Calu3 (cell line): ENCODE data around the gene GASK1A. TPM values are rescaled to one million over a fixed set of nuclear protein-coding genes. Genes with fewer than 3 reads are reported as not detected.

ENCODE experiments used
- BruUV-seq: library from RNA; stranded (reverse); fragments of 400-500 nt; replicated peaks from 2 replicates; lab custom pipeline; 2021; lab: Mats Ljungman, UMichigan
- CTCF ChIA-PET: fragments of 300-600 bp; sonication (Branson Sonifier 250); formaldehyde crosslinking; loops from one replicate; lab custom pipeline; 2022; ENCODE audit warnings: antibody characterized with exemption; lab: Charles Lee
- DNase-seq: peaks from one replicate; pipeline ENCODE4 v3.0.0; 2022
- H3K27ac Mint-ChIP-seq: one replicate; pipeline ENCODE4 v1.8.0; 2022; ENCODE audit warnings: mixed read lengths; ENCODE audit not compliant: unreplicated experiment
- H3K27me3 Mint-ChIP-seq: one replicate; pipeline ENCODE4 v1.8.0; 2022; ENCODE audit warnings: mixed read lengths; ENCODE audit not compliant: unreplicated experiment
- H3K36me3 Mint-ChIP-seq: one replicate; pipeline ENCODE4 v1.8.0; 2022; ENCODE audit warnings: mild to moderate bottlenecking, moderate library complexity, mixed read lengths; ENCODE audit not compliant: insufficient read depth, unreplicated experiment
- H3K4me1 Mint-ChIP-seq: one replicate; pipeline ENCODE4 v1.8.0; 2022; ENCODE audit warnings: mild to moderate bottlenecking, low read depth, mixed read lengths; ENCODE audit not compliant: unreplicated experiment
- H3K4me3 Mint-ChIP-seq: one replicate; pipeline ENCODE4 v1.8.0; 2022; ENCODE audit warnings: mild to moderate bottlenecking, low read depth, moderate library complexity, mixed read lengths; ENCODE audit not compliant: unreplicated experiment
- H3K9me3 Mint-ChIP-seq: one replicate; pipeline ENCODE4 v1.8.0; 2022; ENCODE audit warnings: low read depth, mixed read lengths; ENCODE audit not compliant: unreplicated experiment
- CTCF ChIP-seq: fragments of 200-600 bp; IDR thresholded peaks from one replicate; pipeline ENCODE4 v1.8.0; 2022; ENCODE audit warnings: antibody characterized with exemption; ENCODE audit not compliant: unreplicated experiment
- intact Hi-C: fragments of 100-400 bp; cut with micrococcal nuclease; formaldehyde crosslinking; loops from one replicate; pipeline ENCODE4 v1.10.0; 2022; ENCODE audit not compliant: unreplicated experiment
- total RNA-seq: library from RNA; stranded (reverse); gene quantifications from 2 replicates; pipeline ENCODE4 v1.2.3, GENCODE V29; 2022

The GASK1A gene
- total RNA-seq, 1 experiment from 2014 or later, result 2.3 TPM

- Mint-ChIP-seq H3K9me3 (no peaks in the 10 kb centered on the region), H3K27me3 (no peaks in the 10 kb centered on the region), H3K27ac (no peak overlapping the region), H3K4me1 (peaks cover 7% of the 10 kb centered on the region), H3K36me3 (peaks cover 14% of the 10 kb centered on the region), H3K4me3 (no peak overlapping the region)
- no peak for TF ChIP-seq CTCF
- intact Hi-C loops, result no loop called here
- CTCF ChIA-PET, result no interaction called here
- no TSS peak for BruUV-seq
- DNase-seq, result no peak
Measured at GRCh38 chr3:43104039-43104438, 124.9 kb downstream of the GASK1A start.

DNA sequence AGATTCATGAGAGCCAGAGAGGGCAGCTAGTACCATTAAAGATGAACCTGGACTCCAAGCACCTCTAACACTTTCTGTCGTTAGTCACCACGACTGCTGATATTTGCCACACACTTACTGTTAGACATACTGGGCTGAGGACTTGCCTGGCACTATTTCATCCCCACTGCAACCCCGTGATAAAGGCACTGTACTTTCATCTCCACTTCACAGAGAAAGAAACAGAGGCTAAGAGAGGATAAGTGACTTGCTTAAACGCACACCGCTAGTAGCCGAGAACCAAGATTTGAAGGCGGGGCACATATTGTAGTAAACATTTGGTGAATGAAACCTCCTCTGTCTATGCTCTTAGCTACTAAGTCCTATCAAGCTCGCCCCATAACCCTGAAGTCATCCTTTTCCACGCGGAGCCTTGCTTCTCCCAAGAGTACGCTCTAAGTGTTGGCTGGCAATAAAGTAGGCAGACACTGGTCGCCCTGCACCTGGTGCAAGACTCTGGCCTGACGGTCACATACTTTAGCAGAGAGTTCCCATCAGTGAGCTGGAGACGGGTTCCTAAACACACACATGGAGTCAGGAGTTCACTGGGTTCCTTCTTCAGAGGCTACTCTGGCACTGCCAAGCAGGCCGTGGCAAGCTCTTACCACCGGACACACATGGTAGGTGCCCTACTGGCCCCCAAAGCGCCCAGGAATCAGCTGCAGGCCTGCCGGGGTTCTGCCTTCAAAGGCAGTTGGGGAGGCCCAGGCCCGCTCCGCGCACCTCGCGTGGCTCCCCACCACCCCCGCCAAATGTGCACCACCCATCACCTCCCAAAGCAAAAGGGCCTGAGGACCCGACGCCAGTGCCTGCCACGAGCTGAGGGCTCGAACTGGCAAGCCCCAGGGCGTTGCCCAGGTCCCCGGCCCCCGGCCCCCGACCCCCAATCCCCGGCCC, 125.8 kb downstream of the GASK1A start:
- peak overlapping the region; percentile 77 for H3K4me3 Mint-ChIP-seq
- no peaks in the 10 kb centered on the region for H3K9me3 Mint-ChIP-seq
- no TSS peak for BruUV-seq
- intact Hi-C loops, result no loop called here
- no peak for TF ChIP-seq CTCF
- peaks cover 14% of the 10 kb centered on the region for H3K36me3 Mint-ChIP-seq
- peaks cover 7% of the 10 kb centered on the region for H3K4me1 Mint-ChIP-seq
- peak; percentile 4 for DNase-seq
- H3K27ac Mint-ChIP-seq, result no peak overlapping the region
- no peaks in the 10 kb centered on the region for H3K27me3 Mint-ChIP-seq
- CTCF ChIA-PET, result interaction anchor here (0.6 kb wide), 1 partner anchor 297 kb away, joined by 5 read pairs; no protein-coding TSS in a partner anchor

DNA sequence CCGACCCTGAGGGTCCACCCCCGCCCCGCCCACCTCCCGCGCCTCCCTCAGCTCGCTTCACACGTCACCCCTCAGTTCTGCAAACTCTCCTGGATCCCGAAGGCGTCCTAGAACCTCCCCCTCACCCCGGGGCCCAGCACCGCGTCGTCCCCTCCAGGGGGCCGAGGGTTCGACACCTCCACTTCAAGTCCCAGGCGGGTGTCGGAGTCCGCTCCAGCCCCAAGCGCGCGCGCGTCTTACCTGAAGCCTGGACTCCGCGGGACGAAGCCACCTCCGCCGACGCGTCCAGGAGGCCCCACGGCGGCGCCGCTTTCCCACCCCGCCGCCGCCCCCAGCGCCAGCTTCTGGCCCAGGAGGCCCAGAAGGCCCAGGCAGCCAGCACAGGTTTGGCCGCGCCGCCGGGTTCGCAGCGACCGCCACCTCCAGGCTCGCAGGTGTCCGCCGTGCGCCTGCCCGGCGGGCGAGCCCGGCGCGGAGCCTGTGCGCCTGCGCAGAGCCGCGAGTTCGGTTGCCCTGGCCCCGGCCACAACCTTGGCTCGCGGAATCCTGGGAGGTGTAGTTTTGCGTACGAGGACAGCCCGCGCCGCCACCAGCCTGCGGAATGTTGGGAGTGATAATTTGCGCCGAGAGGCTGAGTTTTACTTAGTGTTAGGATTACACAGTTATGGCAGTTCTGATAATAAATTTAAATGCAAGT, 126.6 kb downstream of the GASK1A start, which contains the start of gene POMGNT2:
TSS of gene POMGNT2 (minus strand) at position 484 of the 697 bp plus-strand sequence. CDS start 24,648 bp downstream, outside the sequence.
- H3K9me3 Mint-ChIP-seq, result no peaks in the 10 kb centered on the region
- H3K36me3 Mint-ChIP-seq, result peaks cover 14% of the 10 kb centered on the region
- no peak within 1 kb of the TSS for H3K27ac Mint-ChIP-seq
- H3K27me3 Mint-ChIP-seq, result no peaks in the 10 kb centered on the region
- peak; percentile 93 for DNase-seq
- no peak for TF ChIP-seq CTCF
- intact Hi-C loops, result no loop called here
- CTCF ChIA-PET, result interaction anchor here (0.6 kb wide), 1 partner anchor 298 kb away, joined by 5 read pairs; no protein-coding TSS in a partner anchor
- H3K4me1 Mint-ChIP-seq, result peaks cover 7% of the 10 kb centered on the region
- H3K4me3 Mint-ChIP-seq, result peak within 1 kb of the TSS; percentile 77
- no TSS peak for BruUV-seq

- H3K4me1 Mint-ChIP-seq, result peaks cover 7% of the 10 kb centered on the region
- H3K27me3 Mint-ChIP-seq, result no peaks in the 10 kb centered on the region
- no TSS peak for BruUV-seq
- CTCF ChIA-PET, result no interaction called here
- H3K9me3 Mint-ChIP-seq, result no peaks in the 10 kb centered on the region
- no peak overlapping the region for H3K27ac Mint-ChIP-seq
- TF ChIP-seq CTCF, result no peak
- peak overlapping the region; percentile 77 for H3K4me3 Mint-ChIP-seq
- DNase-seq, result no peak
- peaks cover 14% of the 10 kb centered on the region for H3K36me3 Mint-ChIP-seq
- intact Hi-C loops, result no loop called here
Measured at GRCh38 chr3:43106293-43106628, 127.2 kb downstream of the GASK1A start.

Other genes with a start within 250 kb of the GASK1A start
- 0.66 and 0.68 TPM in 2 replicates for gene CCDC13, start 206.1 kb upstream of the GASK1A start, total RNA-seq
- gene HIGD1A, start 174.8 kb upstream of the GASK1A start, total RNA-seq, result 88.1 and 90.4 TPM in 2 replicates
- gene ACKR2, start 169.9 kb upstream of the GASK1A start, total RNA-seq, result 0.45 and 1.5 TPM in 2 replicates
- not detected in 2 replicates for gene CYP8B1, start 103.4 kb upstream of the GASK1A start, total RNA-seq
- gene ZNF662, start 73.2 kb upstream of the GASK1A start, total RNA-seq, result 1.1 and 1.2 TPM in 2 replicates
- 14.3 and 15.5 TPM in 2 replicates for gene POMGNT2, start 126.8 kb downstream of the GASK1A start, total RNA-seq